Breast epithelium (tissue), 4 donors: ENCODE results near the gene ACAA1. TPM values are rescaled to one million over a fixed set of nuclear protein-coding genes. Genes with fewer than 3 reads are reported as not detected.

Source experiments
- DNase-seq, 2 donors: peaks; one replicate each; pipeline ENCODE4 v3.0.0-alpha.2; 2019; ENCODE audit warnings: low spot score in 2 of 2
- H3K27ac ChIP-seq, 2 donors: fragments of 200-600 bp; sonication (generic) in 1 of 2; one replicate each; pipeline ENCODE4 v1.5.1; 2016 to 2019; ENCODE audit warnings: mild to moderate bottlenecking in 1 of 2
- H3K27me3 ChIP-seq, 2 donors: fragments of 200-600 bp; sonication (generic) in 1 of 2; one replicate each; pipeline versions ENCODE4 v1.5.1 to v1.6.0; 2017 to 2019; ENCODE audit warnings: control low read depth in 1 of 2, mild to moderate bottlenecking in 1 of 2
- H3K36me3 ChIP-seq: fragments of 200-600 bp; one replicate; pipeline ENCODE4 v1.5.1; 2019
- H3K4me1 ChIP-seq, 2 donors: fragments of 200-600 bp; sonication (generic); one replicate each; pipeline ENCODE4 v1.5.1; 2016 to 2019; ENCODE audit warnings: control low read depth in 1 of 2
- H3K4me3 ChIP-seq, 3 donors: fragments of 200-600 bp; sonication (generic); 1 replicate in 2 of 3; 2 replicates in 1 of 3; pipeline ENCODE4 v1.5.1; 2016 to 2019; ENCODE audit warnings: mild to moderate bottlenecking in 3 of 3, moderate library complexity in 2 of 3
- H3K9me3 ChIP-seq, 2 donors: fragments of 200-600 bp; sonication (generic) in 1 of 2; one replicate each; pipeline ENCODE4 v1.5.1; 2016 to 2019; ENCODE audit warnings: control low read depth in 1 of 2
- CTCF ChIP-seq, 3 donors: fragments of 450-650 bp; IDR thresholded peaks; one replicate each; pipeline ENCODE4 v1.5.1; 2016 to 2017; ENCODE audit warnings: antibody characterized with exemption in 3 of 3, mild to moderate bottlenecking in 3 of 3, moderate library complexity in 3 of 3
- POLR2A ChIP-seq: fragments of 450-650 bp; IDR thresholded peaks from one replicate; pipeline ENCODE4 v1.6.1; 2016; ENCODE audit warnings: antibody characterized with exemption, mild to moderate bottlenecking, moderate library complexity
- POLR2AphosphoS5 ChIP-seq, 3 donors: sonication (generic); formaldehyde crosslinking; IDR thresholded peaks; one replicate each; pipeline ENCODE4 v1.6.1; 2017; ENCODE audit warnings: antibody characterized with exemption in 3 of 3
- intact Hi-C: fragments of 100-400 bp; cut with DNase I; formaldehyde crosslinking; loops from one replicate; pipeline ENCODE4 v1.15.1; 2023; ENCODE audit warnings: low total_unique reads
- total RNA-seq, 3 donors: library from RNA; depleted of rRNA; stranded (reverse); fragments of >200 nt; gene quantifications; one replicate each; pipeline ENCODE4 v1.1.0, GENCODE V29; 2016

ACAA1 gene
- total RNA-seq, 3 donors from 2014 or later: 69.2 to 87.5 (median 83.9) TPM

GRCh38 chr3:38149708-38150107 lies 12.8 kb upstream of the ACAA1 start:
- no peaks in the 10 kb centered on the region for H3K27me3 ChIP-seq
- H3K4me1 ChIP-seq: no peaks in the 10 kb centered on the region
- H3K4me3 ChIP-seq: no peak overlapping the region
- no peak for DNase-seq
- H3K36me3 ChIP-seq: no peaks in the 10 kb centered on the region
- peaks cover 0 to 7% of the 10 kb centered on the region in 2 donors for H3K9me3 ChIP-seq
- TF ChIP-seq POLR2AphosphoS5 (IDR thresholded peaks at IDR 0.05) (no peak), POLR2A (no peak), CTCF (IDR thresholded peaks at IDR 0.05) (no peak)
- no peak overlapping the region for H3K27ac ChIP-seq
- intact Hi-C loops: no loop called here

GRCh38 chr3:38148311-38148882 lies 11.5 kb upstream of the ACAA1 start:
- Histone ChIP-seq H3K27me3 (no peaks in the 10 kb centered on the region), H3K27ac (no peak overlapping the region), H3K4me3 (no peak overlapping the region), H3K36me3 (no peaks in the 10 kb centered on the region), H3K9me3 (peaks cover 0 to 7% of the 10 kb centered on the region in 2 donors), H3K4me1 (no peaks in the 10 kb centered on the region)
- intact Hi-C loops: no loop called here
- TF ChIP-seq POLR2AphosphoS5 (IDR thresholded peaks at IDR 0.05): no peak
- no peak for TF ChIP-seq CTCF (IDR thresholded peaks at IDR 0.05)
- no peak for TF ChIP-seq POLR2A
- DNase-seq: no peak

- no peaks in the 10 kb centered on the region for H3K27me3 ChIP-seq
- no peak for DNase-seq
- no peaks in the 10 kb centered on the region for H3K4me1 ChIP-seq
- TF ChIP-seq POLR2AphosphoS5 (IDR thresholded peaks at IDR 0.05): no peak
- no peak for TF ChIP-seq POLR2A
- TF ChIP-seq CTCF (IDR thresholded peaks at IDR 0.05): no peak
- H3K9me3 ChIP-seq: peaks cover 0 to 7% of the 10 kb centered on the region in 2 donors
- no peaks in the 10 kb centered on the region for H3K36me3 ChIP-seq
- H3K27ac ChIP-seq: no peak overlapping the region
- intact Hi-C loops: no loop called here
- H3K4me3 ChIP-seq: no peak overlapping the region
These were observed 10.5 kb upstream of the ACAA1 start for GRCh38 chr3:38147421-38147820.

GRCh38 chr3:38146504-38146903 lies 9.6 kb upstream of the ACAA1 start:
- no peak for TF ChIP-seq CTCF (IDR thresholded peaks at IDR 0.05)
- intact Hi-C loops: no loop called here
- no peaks in the 10 kb centered on the region for H3K4me1 ChIP-seq
- no peaks in the 10 kb centered on the region for H3K36me3 ChIP-seq
- H3K27me3 ChIP-seq: no peaks in the 10 kb centered on the region
- no peak overlapping the region for H3K27ac ChIP-seq
- H3K9me3 ChIP-seq: peaks cover 0 to 7% of the 10 kb centered on the region in 2 donors
- DNase-seq: no peak
- no peak overlapping the region for H3K4me3 ChIP-seq

- peaks cover 0 to 7% of the 10 kb centered on the region in 2 donors for H3K9me3 ChIP-seq
- no peaks in the 10 kb centered on the region for H3K27me3 ChIP-seq
- no peak overlapping the region for H3K4me3 ChIP-seq
- intact Hi-C loops: no loop called here
- peaks cover 4 to 6% of the 10 kb centered on the region in 2 donors for H3K4me1 ChIP-seq
- no peak for TF ChIP-seq CTCF (IDR thresholded peaks at IDR 0.05)
- no peak for TF ChIP-seq POLR2A
- no peak for TF ChIP-seq POLR2AphosphoS5 (IDR thresholded peaks at IDR 0.05)
- no peaks in the 10 kb centered on the region for H3K36me3 ChIP-seq
- H3K27ac ChIP-seq: no peak overlapping the region
- DNase-seq: no peak
These were observed 6.6 kb upstream of the ACAA1 start for GRCh38 chr3:38143511-38143910.
